Fibroblast of skin of back (primary cell): ENCODE measurements around the gene UQCC3. TPM values are rescaled to one million over a fixed set of nuclear protein-coding genes. Genes with fewer than 3 reads are reported as not detected.
A peak's percentile ranks its signal among the peaks of the same experiment; 100 is the strongest.
"Not testable (repeated sequence)": the region's sequence is repeated elsewhere in the genome, so short reads cannot be mapped to it uniquely, and the experiment has no call there.

ENCODE experiments used
- DNase-seq: peaks from one replicate; pipeline ENCODE4 v3.0.0-alpha.2; 2013
- polyA plus RNA-seq, 2 experiments: library from polyadenylated mRNA; unstranded; fragments of 120-200 nt; gene quantifications; one replicate each; pipeline ENCODE4 v1.2.1, GENCODE V29; 2013; ENCODE audit not compliant: insufficient read length in 2 of 2

Gene UQCC3
- 10.9 TPM for polyA plus RNA-seq (2013, experiment 1 of 2; ENCODE audit: insufficient read length)
- 5.3 TPM for polyA plus RNA-seq (2013, experiment 2 of 2; ENCODE audit: insufficient read length)

DNA sequence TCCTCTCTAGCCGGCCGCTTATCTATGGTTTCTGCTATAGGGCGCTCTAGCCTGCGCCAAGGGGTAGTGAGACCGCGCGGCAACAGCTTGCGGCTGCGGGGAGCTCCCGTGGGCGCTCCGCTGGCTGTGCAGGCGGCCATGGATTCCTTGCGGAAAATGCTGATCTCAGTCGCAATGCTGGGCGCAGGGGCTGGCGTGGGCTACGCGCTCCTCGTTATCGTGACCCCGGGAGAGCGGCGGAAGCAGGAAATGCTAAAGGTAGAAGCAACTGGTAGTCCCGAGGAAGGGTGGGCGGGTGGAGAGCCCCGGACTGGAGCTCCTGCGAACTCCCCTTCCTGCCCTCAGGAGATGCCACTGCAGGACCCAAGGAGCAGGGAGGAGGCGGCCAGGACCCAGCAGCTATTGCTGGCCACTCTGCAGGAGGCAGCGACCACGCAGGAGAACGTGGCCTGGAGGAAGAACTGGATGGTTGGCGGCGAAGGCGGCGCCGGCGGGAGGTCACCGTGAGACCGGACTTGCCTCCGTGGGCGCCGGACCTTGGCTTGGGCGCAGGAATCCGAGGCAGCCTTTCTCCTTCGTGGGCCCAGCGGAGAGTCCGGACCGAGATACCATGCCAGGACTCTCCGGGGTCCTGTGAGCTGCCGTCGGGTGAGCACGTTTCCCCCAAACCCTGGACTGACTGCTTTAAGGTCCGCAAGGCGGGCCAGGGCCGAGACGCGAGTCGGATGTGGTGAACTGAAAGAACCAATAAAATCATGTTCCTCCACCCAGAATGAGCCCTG is at the start of gene UQCC3, which contains the start of gene LBHD1:
UQCC3 (plus strand) TSS at position 66 of the 782 bp plus-strand sequence; CDS start at position 139, 73 bp downstream.
LBHD1 (minus strand) TSS at position 660 of the 782 bp plus-strand sequence. CDS start 2,236 bp downstream, outside the sequence.
- peak; percentile 86 for DNase-seq

- no peak for DNase-seq
Observed at GRCh38 chr11:62622476-62623089, 48.9 kb upstream of the UQCC3 start.

- DNase-seq = no peak
Observed at GRCh38 chr11:62627713-62628112, 43.8 kb upstream of the UQCC3 start.

- DNase-seq = no peak
Observed at GRCh38 chr11:62632492-62632891, 39.0 kb upstream of the UQCC3 start.

GRCh38 chr11:62644220-62644619 is 27.3 kb upstream of the UQCC3 start:
- no peak for DNase-seq

DNA sequence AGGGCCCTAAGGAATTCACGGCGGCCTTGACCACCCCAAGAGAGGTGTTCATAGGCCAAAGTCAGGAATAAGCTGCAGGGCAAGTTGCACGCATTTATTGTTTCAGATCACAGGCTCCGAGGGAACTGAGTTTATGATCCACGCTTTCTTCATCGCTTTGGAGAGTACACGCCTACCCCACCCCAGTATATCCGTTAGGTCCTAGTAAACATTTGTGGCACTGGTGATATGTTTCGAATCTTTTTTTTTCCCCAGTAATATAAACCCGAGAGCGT is 25.9 kb upstream of the UQCC3 start:
- DNase-seq = no peak

- DNase-seq = peak; percentile 98
Observed at GRCh38 chr11:62645946-62646824, 25.3 kb upstream of the UQCC3 start, which contains the start of gene GANAB. Gene GANAB, minus strand, starts transcription at chr11:62646613. Its CDS starts 14 bp downstream, at chr11:62646599.

GRCh38 chr11:62646825-62647608 is 24.5 kb upstream of the UQCC3 start:
- no peak for DNase-seq

DNA sequence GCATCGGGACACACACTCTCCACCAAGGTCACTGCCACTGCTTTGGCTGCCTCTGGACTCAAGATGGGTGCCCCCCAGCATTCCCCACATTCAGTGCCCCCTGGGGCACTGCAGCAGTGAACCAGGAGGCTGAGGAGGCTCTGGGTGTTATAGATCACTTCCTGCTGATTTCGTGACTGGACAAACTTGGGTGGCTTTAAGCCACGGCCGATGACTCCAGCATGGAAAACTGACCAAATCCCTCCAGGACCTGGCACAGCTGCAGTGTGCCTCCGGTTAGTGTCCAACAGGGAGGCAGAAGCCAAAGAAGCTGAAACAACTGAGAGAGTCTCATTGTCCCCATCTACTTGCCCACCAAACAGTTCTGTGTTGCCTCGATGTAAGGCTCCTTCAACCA is 23.9 kb upstream of the UQCC3 start:
- DNase-seq = no peak

DNA sequence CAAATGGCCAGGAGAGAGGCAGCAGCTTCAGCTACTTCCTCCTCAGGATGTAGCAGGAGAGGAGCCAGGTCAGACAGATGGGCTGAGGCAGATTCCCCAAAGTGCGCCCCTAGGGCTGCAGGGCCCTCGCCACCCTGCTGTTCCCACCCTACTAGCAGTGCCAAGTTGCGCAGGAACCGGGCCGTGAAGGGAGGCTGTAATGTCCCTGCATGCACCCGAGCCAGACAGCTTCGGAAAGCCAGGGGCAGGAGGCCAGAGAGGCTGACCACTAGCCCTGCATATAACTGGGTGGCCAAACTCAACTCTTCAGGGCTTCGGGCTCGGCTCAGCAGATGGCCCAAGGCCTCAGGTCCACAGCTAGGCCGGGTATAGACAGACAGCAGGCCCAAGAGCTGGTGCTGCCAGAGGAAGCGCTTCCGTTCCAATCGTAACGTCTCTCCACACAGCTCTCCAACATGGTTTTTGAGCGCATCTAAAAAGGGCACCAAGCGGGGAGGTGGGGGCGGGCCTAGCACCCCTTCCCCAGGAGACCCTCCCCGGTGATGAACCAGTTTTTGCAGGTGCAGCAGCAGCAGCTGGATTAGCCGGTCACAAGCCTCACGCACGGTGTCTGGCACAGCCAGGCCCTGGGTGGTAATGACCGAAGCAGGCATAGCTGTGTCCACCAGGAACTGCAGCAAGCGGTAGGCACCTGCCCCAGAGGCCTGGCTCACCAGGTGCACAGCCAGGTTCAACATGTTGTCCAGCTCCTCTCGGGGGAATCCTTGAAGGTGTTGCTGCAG is 23.1 kb upstream of the UQCC3 start:
- no peak for DNase-seq

GRCh38 chr11:62648967-62649364 is 22.5 kb upstream of the UQCC3 start:
- no peak for DNase-seq

DNA sequence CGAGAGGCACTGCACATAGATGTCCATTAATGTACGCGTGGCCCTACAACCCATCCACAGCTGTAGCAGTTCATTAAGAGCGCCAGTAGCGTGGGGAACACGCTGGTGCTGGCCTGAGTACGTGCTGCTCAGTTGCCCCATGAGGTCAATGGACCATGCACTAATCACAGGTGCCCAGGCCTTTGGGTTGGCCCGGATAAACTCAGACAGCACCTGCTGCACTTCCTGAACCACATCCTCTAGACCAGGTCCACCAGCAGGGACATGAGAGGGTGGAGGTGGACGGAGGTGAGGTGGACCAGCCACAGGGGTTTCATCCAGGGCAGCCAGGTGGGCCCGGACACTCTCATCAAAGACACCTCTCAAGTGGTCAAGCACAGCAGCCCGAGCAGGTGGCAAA is 22.0 kb upstream of the UQCC3 start:
- no peak for DNase-seq

DNA sequence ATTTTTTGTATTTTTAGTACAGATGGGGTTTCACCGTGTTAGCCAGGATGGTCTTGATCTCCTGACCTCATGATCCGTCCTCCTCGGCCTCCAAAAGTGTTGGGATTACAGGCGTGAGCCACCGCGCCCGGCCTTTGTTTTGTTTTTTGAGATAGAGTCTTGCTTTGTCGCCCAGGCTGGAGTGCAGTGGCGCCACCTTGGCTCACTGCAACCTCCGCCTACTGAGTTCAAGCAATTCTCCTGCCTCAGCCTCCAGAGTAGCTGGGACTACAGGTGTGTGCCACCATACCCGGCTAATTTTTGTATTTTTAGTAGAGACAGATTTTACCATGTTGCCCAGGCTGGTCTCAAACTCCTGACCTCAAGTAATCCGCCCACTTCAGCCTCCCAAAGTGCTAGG is 21.2 kb upstream of the UQCC3 start:
- DNase-seq = not testable (repeated sequence)

GRCh38 chr11:62652161-62653006 is 19.1 kb upstream of the UQCC3 start:
- DNase-seq = no peak

GRCh38 chr11:62654297-62654696 is 17.2 kb upstream of the UQCC3 start:
- peak; percentile 7 for DNase-seq

GRCh38 chr11:62656796-62657429 is 14.6 kb upstream of the UQCC3 start:
- no peak for DNase-seq

- no peak for DNase-seq
Observed at GRCh38 chr11:62664405-62665074, 6.9 kb upstream of the UQCC3 start.

DNA sequence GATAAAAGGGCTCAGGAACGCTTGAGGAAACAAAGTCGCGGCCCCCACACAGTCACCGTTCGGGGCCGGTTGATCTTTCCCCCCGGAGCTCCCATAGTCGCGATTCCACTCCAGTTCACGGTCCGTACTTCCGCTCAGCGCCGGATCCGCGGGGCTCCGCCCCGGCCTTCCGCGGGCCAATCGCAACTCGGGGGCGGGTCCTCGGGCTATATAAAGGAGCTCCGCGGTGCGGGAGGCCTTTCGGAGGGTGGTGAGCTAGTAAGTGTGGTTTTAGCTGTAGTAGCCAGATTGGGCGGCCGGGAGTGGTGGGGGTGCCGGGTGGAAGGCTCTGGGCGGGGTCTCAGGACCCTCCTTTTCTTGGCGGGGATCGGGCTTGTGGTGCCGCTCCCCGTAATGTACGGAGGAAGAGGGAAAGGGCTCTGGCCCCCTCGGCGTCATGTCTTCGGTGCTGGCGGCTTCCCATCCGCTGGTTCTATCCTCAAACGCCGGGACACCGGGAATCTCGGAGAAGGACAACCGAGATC is 6.3 kb upstream of the UQCC3 start, which contains the start of the genes C11orf98 and CSKMT:
C11orf98 (minus strand) TSS at position 136 of the 524 bp plus-strand sequence; CDS start at position 95, 41 bp downstream.
CSKMT (plus strand) TSS at position 238 of the 524 bp plus-strand sequence. CDS start 568 bp downstream, outside the sequence.
- DNase-seq = peak; percentile 92
